ENCODE measurements around the gene KIF16B. TPM values are rescaled to one million over a fixed set of nuclear protein-coding genes. Genes with fewer than 3 reads are reported as not detected.
A peak's percentile ranks its signal among the peaks of the same experiment; 100 is the strongest.

KIF16B gene
- total and polyA plus RNA-seq, 2 of the 13 experiments (the other 11 are each of a cell fraction or from before 2014, with no cell fraction given) = 6.9 to 18.0 TPM

DNA sequence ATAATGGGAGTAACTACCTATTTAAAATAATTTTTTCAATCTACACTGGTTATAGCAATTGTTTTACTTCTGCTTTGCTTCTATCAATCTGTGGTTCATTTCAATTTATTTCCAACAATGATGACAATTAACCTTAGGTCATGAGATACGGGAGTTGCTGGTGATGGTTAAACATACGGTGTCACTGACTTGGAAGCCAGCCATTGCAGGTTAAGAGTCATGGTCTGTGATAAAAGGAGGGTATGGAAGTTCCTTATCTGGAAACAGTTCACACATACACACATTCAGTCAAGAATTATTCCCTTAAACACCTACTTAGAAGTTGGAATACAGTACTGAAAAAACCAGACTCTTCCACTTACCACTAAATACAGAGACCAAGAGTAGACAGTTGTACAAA is 180.0 kb downstream of the KIF16B start:
- no peak overlapping the region for H3K4me2 ChIP-seq (ENCODE audit: low read depth, low read length)
- no peak for DNase-seq (ENCODE audit: low spot score)
- no peaks in the 10 kb centered on the region for H3K9me3 ChIP-seq (ENCODE audit: low read length)
- no TSS peak for BruUV-seq (replicated peaks)
- CTCF ChIA-PET (ENCODE audit: low intra/inter-chr PET ratio, low total read pairs) = no interaction called here
- TF ChIP-seq SOX13 (IDR thresholded peaks at IDR 0.05) = no peak
- TF ChIP-seq SOX13 (CRISPR knock-in tag; conservative IDR thresholded peaks at IDR 0.05 in 1 of 2, IDR thresholded peaks at IDR 0.05 in 1 of 2) = no peak
- no peak for TF ChIP-seq ZNF10 (CRISPR knock-in tag; IDR thresholded peaks at IDR 0.05; ENCODE audit: borderline replicate concordance, low read depth)
- no peak for TF ChIP-seq MXD4 (CRISPR knock-in tag; IDR thresholded peaks at IDR 0.05)
- TF ChIP-seq, protein P1, sequence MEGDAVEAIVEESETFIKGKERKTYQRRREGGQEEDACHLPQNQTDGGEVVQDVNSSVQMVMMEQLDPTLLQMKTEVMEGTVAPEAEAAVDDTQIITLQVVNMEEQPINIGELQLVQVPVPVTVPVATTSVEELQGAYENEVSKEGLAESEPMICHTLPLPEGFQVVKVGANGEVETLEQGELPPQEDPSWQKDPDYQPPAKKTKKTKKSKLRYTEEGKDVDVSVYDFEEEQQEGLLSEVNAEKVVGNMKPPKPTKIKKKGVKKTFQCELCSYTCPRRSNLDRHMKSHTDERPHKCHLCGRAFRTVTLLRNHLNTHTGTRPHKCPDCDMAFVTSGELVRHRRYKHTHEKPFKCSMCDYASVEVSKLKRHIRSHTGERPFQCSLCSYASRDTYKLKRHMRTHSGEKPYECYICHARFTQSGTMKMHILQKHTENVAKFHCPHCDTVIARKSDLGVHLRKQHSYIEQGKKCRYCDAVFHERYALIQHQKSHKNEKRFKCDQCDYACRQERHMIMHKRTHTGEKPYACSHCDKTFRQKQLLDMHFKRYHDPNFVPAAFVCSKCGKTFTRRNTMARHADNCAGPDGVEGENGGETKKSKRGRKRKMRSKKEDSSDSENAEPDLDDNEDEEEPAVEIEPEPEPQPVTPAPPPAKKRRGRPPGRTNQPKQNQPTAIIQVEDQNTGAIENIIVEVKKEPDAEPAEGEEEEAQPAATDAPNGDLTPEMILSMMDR (CRISPR knock-in tag; IDR thresholded peaks at IDR 0.05) = no peak
- no peak overlapping the region for H2AFZ ChIP-seq (ENCODE audit: low read length)
- H3K27me3 ChIP-seq (ENCODE audit: control insufficient read depth in 1 of 2, insufficient read depth in 2 of 2, low read length in 2 of 2) = no peaks in the 10 kb centered on the region
- FAIRE-seq = peak; percentile 37
- H4K20me1 ChIP-seq (ENCODE audit: insufficient read depth, low read length) = no peaks in the 10 kb centered on the region
- WGBS (ENCODE audit: low lambda C conversion rate) = 96% methylated on average over 2 of the region's 2 CpGs
- in situ Hi-C loops (cut with HindIII; ENCODE audit: extremely low pct_ligation_motif_present, low pct_unique_long_range_greater_than_20kb) = no loop called here
- no peak overlapping the region for H3K4me3 ChIP-seq (replicated peaks in 1 of 3; ENCODE audit: insufficient read depth in 1 of 3, low read depth in 2 of 3, low read length in 3 of 3)
- H3K36me3 ChIP-seq (replicated peaks in 1 of 2; ENCODE audit: control insufficient read depth in 1 of 2, insufficient read depth in 2 of 2, low read length in 2 of 2) = no peaks in the 10 kb centered on the region; a peak in 1 of 5 replicates
- POLR2A ChIA-PET = no interaction called here
- no peak overlapping the region for H3K27ac ChIP-seq (ENCODE audit: extremely low read length, insufficient read depth, low read length)
- H3K4me1 ChIP-seq (ENCODE audit: insufficient read depth, low read length) = no peaks in the 10 kb centered on the region
- no peak for ATAC-seq
- H3K9ac ChIP-seq (ENCODE audit: insufficient read depth, low read depth, low read length) = no peak overlapping the region
- H3K79me2 ChIP-seq (ENCODE audit: insufficient read depth, low read length) = no peaks in the 10 kb centered on the region
- intact Hi-C loops (cut with micrococcal nuclease; ENCODE audit: unreplicated experiment) = no loop called here

DNA sequence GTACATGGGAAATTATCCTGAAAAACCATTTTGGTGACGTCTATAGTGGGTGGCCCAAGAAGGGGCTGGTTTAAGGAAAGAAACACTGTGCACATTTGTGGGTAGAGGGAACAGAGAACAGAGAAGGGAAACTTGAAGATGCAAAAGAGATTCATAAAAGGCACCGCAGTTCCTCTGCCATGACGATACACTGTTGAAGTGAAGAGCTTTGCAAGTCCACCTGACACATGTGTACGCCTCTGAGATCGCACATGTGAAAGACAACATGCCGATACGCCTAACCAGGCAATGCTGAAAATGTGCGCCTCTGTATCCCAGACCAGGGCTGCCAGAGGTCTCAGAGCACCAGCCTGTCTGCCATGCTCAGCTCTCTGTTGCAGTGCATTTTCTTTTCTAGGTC is 180.9 kb downstream of the KIF16B start:
- H4K20me1 ChIP-seq (ENCODE audit: insufficient read depth, low read length) = no peaks in the 10 kb centered on the region
- no peak overlapping the region for H3K9ac ChIP-seq (ENCODE audit: insufficient read depth, low read depth, low read length)
- intact Hi-C loops (cut with micrococcal nuclease; ENCODE audit: unreplicated experiment) (no loop called here), in situ Hi-C loops (cut with HindIII; ENCODE audit: extremely low pct_ligation_motif_present, low pct_unique_long_range_greater_than_20kb) (no loop called here)
- no peak overlapping the region for H3K4me2 ChIP-seq (ENCODE audit: low read depth, low read length)
- 94% methylated on average over 8 of the region's 8 CpGs for WGBS (ENCODE audit: low lambda C conversion rate)
- CTCF ChIA-PET (ENCODE audit: low intra/inter-chr PET ratio, low total read pairs) = no interaction called here
- no peak for ATAC-seq
- no peak for DNase-seq (ENCODE audit: low spot score)
- H3K9me3 ChIP-seq (ENCODE audit: low read length) = no peaks in the 10 kb centered on the region
- no TSS peak for BruUV-seq (replicated peaks)
- no peaks in the 10 kb centered on the region for H3K4me1 ChIP-seq (ENCODE audit: insufficient read depth, low read length)
- no peak overlapping the region for H2AFZ ChIP-seq (ENCODE audit: low read length)
- POLR2A ChIA-PET = no interaction called here
- H3K36me3 ChIP-seq (replicated peaks in 1 of 2; ENCODE audit: control insufficient read depth in 1 of 2, insufficient read depth in 2 of 2, low read length in 2 of 2) = no peaks in the 10 kb centered on the region; a peak in 1 of 5 replicates
- H3K27ac ChIP-seq (ENCODE audit: extremely low read length, insufficient read depth, low read length) = no peak overlapping the region
- H3K79me2 ChIP-seq (ENCODE audit: insufficient read depth, low read length) = no peaks in the 10 kb centered on the region
- no peaks in the 10 kb centered on the region for H3K27me3 ChIP-seq (ENCODE audit: control insufficient read depth in 1 of 2, insufficient read depth in 2 of 2, low read length in 2 of 2)
- H3K4me3 ChIP-seq (replicated peaks in 1 of 3; ENCODE audit: insufficient read depth in 1 of 3, low read depth in 2 of 3, low read length in 3 of 3) = no peak overlapping the region
- FAIRE-seq = no peak
- TF ChIP-seq ZSCAN9 (CRISPR knock-in tag; IDR thresholded peaks at IDR 0.05; ENCODE audit: borderline replicate concordance) (no peak), SALL2 (CRISPR knock-in tag; IDR thresholded peaks at IDR 0.05) (no peak), SRSF1 (optimal IDR thresholded peaks at IDR 0.05; ENCODE audit: low read depth, low read length) (no peak), KMT2A (CRISPR knock-in tag; IDR thresholded peaks at IDR 0.05) (no peak)
- TF ChIP-seq, protein P2, sequence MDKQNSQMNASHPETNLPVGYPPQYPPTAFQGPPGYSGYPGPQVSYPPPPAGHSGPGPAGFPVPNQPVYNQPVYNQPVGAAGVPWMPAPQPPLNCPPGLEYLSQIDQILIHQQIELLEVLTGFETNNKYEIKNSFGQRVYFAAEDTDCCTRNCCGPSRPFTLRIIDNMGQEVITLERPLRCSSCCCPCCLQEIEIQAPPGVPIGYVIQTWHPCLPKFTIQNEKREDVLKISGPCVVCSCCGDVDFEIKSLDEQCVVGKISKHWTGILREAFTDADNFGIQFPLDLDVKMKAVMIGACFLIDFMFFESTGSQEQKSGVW (CRISPR knock-in tag; IDR thresholded peaks at IDR 0.05; ENCODE audit: borderline replicate concordance) = no peak
- TF ChIP-seq, protein P3, sequence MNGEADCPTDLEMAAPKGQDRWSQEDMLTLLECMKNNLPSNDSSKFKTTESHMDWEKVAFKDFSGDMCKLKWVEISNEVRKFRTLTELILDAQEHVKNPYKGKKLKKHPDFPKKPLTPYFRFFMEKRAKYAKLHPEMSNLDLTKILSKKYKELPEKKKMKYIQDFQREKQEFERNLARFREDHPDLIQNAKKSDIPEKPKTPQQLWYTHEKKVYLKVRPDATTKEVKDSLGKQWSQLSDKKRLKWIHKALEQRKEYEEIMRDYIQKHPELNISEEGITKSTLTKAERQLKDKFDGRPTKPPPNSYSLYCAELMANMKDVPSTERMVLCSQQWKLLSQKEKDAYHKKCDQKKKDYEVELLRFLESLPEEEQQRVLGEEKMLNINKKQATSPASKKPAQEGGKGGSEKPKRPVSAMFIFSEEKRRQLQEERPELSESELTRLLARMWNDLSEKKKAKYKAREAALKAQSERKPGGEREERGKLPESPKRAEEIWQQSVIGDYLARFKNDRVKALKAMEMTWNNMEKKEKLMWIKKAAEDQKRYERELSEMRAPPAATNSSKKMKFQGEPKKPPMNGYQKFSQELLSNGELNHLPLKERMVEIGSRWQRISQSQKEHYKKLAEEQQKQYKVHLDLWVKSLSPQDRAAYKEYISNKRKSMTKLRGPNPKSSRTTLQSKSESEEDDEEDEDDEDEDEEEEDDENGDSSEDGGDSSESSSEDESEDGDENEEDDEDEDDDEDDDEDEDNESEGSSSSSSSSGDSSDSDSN (CRISPR knock-in tag; IDR thresholded peaks at IDR 0.05) = no peak
- TF ChIP-seq, protein P4, sequence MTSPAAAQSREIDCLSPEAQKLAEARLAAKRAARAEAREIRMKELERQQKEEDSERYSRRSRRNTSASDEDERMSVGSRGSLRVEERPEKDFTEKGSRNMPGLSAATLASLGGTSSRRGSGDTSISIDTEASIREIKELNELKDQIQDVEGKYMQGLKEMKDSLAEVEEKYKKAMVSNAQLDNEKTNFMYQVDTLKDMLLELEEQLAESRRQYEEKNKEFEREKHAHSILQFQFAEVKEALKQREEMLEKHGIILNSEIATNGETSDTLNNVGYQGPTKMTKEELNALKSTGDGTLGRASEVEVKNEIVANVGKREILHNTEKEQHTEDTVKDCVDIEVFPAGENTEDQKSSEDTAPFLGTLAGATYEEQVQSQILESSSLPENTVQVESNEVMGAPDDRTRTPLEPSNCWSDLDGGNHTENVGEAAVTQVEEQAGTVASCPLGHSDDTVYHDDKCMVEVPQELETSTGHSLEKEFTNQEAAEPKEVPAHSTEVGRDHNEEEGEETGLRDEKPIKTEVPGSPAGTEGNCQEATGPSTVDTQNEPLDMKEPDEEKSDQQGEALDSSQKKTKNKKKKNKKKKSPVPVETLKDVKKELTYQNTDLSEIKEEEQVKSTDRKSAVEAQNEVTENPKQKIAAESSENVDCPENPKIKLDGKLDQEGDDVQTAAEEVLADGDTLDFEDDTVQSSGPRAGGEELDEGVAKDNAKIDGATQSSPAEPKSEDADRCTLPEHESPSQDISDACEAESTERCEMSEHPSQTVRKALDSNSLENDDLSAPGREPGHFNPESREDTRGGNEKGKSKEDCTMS (CRISPR knock-in tag; conservative IDR thresholded peaks at IDR 0.05) = no peak
